ENCODE measurements around the gene P2RX7.

P2RX7 gene

GRCh38 chr12:121090586-121091514, 41.8 kb upstream of the P2RX7 start:
- no peaks in the 10 kb centered on the region for H3K36me3 ChIP-seq (ENCODE audit: control insufficient read depth in 2 of 2, insufficient read depth in 2 of 2, low read length in 2 of 2)
- peaks cover 8% of the 10 kb centered on the region in 2 donors for H3K27me3 ChIP-seq (ENCODE audit: control insufficient read depth in 1 of 2, insufficient read depth in 2 of 2, low read length in 2 of 2)
- no peak overlapping the region for H3K9ac ChIP-seq (ENCODE audit: low read length in 2 of 2)
- H3K4me3 ChIP-seq (ENCODE audit: low read length in 2 of 2) = no peak overlapping the region
- no peaks in the 10 kb centered on the region for H3K9me3 ChIP-seq (ENCODE audit: control insufficient read depth in 2 of 2, low read length in 2 of 2)
- H3K27ac ChIP-seq (ENCODE audit: low read length) = no peak overlapping the region
- H3K4me1 ChIP-seq (ENCODE audit: control insufficient read depth, insufficient read depth, low read length) = peaks cover 6% of the 10 kb centered on the region

GRCh38 chr12:121092034-121092433, 40.6 kb upstream of the P2RX7 start:
- Histone ChIP-seq H3K27ac (ENCODE audit: low read length) (no peak overlapping the region), H3K36me3 (ENCODE audit: control insufficient read depth in 2 of 2, insufficient read depth in 2 of 2, low read length in 2 of 2) (no peaks in the 10 kb centered on the region), H3K4me1 (ENCODE audit: control insufficient read depth, insufficient read depth, low read length) (peaks cover 7% of the 10 kb centered on the region), H3K9me3 (ENCODE audit: control insufficient read depth in 2 of 2, low read length in 2 of 2) (no peaks in the 10 kb centered on the region), H3K27me3 (ENCODE audit: control insufficient read depth in 1 of 2, insufficient read depth in 2 of 2, low read length in 2 of 2) (peaks cover 9 to 10% of the 10 kb centered on the region in 2 donors), H3K9ac (ENCODE audit: low read length in 2 of 2) (no peak overlapping the region), H3K4me3 (ENCODE audit: low read length in 2 of 2) (no peak overlapping the region)

- no peaks in the 10 kb centered on the region for H3K36me3 ChIP-seq (ENCODE audit: control insufficient read depth in 2 of 2, insufficient read depth in 2 of 2, low read length in 2 of 2)
- peaks cover 9 to 10% of the 10 kb centered on the region in 2 donors for H3K27me3 ChIP-seq (ENCODE audit: control insufficient read depth in 1 of 2, insufficient read depth in 2 of 2, low read length in 2 of 2)
- no peaks in the 10 kb centered on the region for H3K9me3 ChIP-seq (ENCODE audit: control insufficient read depth in 2 of 2, low read length in 2 of 2)
- H3K9ac ChIP-seq (ENCODE audit: low read length in 2 of 2) = no peak overlapping the region
- H3K4me3 ChIP-seq (ENCODE audit: low read length in 2 of 2) = no peak overlapping the region
- no peak overlapping the region for H3K27ac ChIP-seq (ENCODE audit: low read length)
- H3K4me1 ChIP-seq (ENCODE audit: control insufficient read depth, insufficient read depth, low read length) = peaks cover 7% of the 10 kb centered on the region
These were observed 39.2 kb upstream of the P2RX7 start for GRCh38 chr12:121093487-121093891.

- Histone ChIP-seq H3K27me3 (ENCODE audit: control insufficient read depth in 1 of 2, insufficient read depth in 2 of 2, low read length in 2 of 2) (peaks cover 8 to 10% of the 10 kb centered on the region in 2 donors), H3K27ac (ENCODE audit: low read length) (no peak overlapping the region), H3K9me3 (ENCODE audit: control insufficient read depth in 2 of 2, low read length in 2 of 2) (no peaks in the 10 kb centered on the region), H3K9ac (ENCODE audit: low read length in 2 of 2) (no peak overlapping the region), H3K4me1 (ENCODE audit: control insufficient read depth, insufficient read depth, low read length) (peaks cover 7% of the 10 kb centered on the region), H3K36me3 (ENCODE audit: control insufficient read depth in 2 of 2, insufficient read depth in 2 of 2, low read length in 2 of 2) (no peaks in the 10 kb centered on the region), H3K4me3 (ENCODE audit: low read length in 2 of 2) (peak overlapping the region; percentile 63 to 67)
These were observed 37.0 kb upstream of the P2RX7 start for GRCh38 chr12:121095544-121096198.

GRCh38 chr12:121096199-121096798, 36.4 kb upstream of the P2RX7 start:
- peaks cover 7% of the 10 kb centered on the region for H3K4me1 ChIP-seq (ENCODE audit: control insufficient read depth, insufficient read depth, low read length)
- peak overlapping the region in 1 of 2 donors; percentile 67 for H3K4me3 ChIP-seq (ENCODE audit: low read length in 2 of 2)
- no peak overlapping the region for H3K9ac ChIP-seq (ENCODE audit: low read length in 2 of 2)

GRCh38 chr12:121099779-121100178, 32.9 kb upstream of the P2RX7 start:
- Histone ChIP-seq H3K36me3 (ENCODE audit: control insufficient read depth in 2 of 2, insufficient read depth in 2 of 2, low read length in 2 of 2) (no peaks in the 10 kb centered on the region), H3K4me1 (ENCODE audit: control insufficient read depth, insufficient read depth, low read length) (peaks cover 7% of the 10 kb centered on the region), H3K9me3 (ENCODE audit: control insufficient read depth in 2 of 2, low read length in 2 of 2) (peaks cover 0 to under 1% of the 10 kb centered on the region in 2 donors)

More at GRCh38 chr12:121096199-121096798, 36.4 kb upstream of the P2RX7 start:
- Histone ChIP-seq H3K27ac (ENCODE audit: low read length) (no peak overlapping the region), H3K9me3 (ENCODE audit: control insufficient read depth in 2 of 2, low read length in 2 of 2) (no peaks in the 10 kb centered on the region), H3K36me3 (ENCODE audit: control insufficient read depth in 2 of 2, insufficient read depth in 2 of 2, low read length in 2 of 2) (no peaks in the 10 kb centered on the region), H3K27me3 (ENCODE audit: control insufficient read depth in 1 of 2, insufficient read depth in 2 of 2, low read length in 2 of 2) (peaks cover 6 to 10% of the 10 kb centered on the region in 2 donors)

GRCh38 chr12:121102307-121102706, 30.4 kb upstream of the P2RX7 start:
- peaks cover 0 to 4% of the 10 kb centered on the region in 2 donors for H3K9me3 ChIP-seq (ENCODE audit: control insufficient read depth in 2 of 2, low read length in 2 of 2)
- no peaks in the 10 kb centered on the region for H3K4me1 ChIP-seq (ENCODE audit: control insufficient read depth, insufficient read depth, low read length)
- no peak overlapping the region for H3K4me3 ChIP-seq (ENCODE audit: low read length in 2 of 2)
- H3K36me3 ChIP-seq (ENCODE audit: control insufficient read depth in 2 of 2, insufficient read depth in 2 of 2, low read length in 2 of 2) = no peaks in the 10 kb centered on the region
- no peak overlapping the region for H3K9ac ChIP-seq (ENCODE audit: low read length in 2 of 2)
- H3K27ac ChIP-seq (ENCODE audit: low read length) = no peak overlapping the region
- no peaks in the 10 kb centered on the region for H3K27me3 ChIP-seq (ENCODE audit: control insufficient read depth in 1 of 2, insufficient read depth in 2 of 2, low read length in 2 of 2)

More at GRCh38 chr12:121099779-121100178, 32.9 kb upstream of the P2RX7 start:
- no peak overlapping the region for H3K9ac ChIP-seq (ENCODE audit: low read length in 2 of 2)
- peaks cover 5 to 10% of the 10 kb centered on the region in 2 donors for H3K27me3 ChIP-seq (ENCODE audit: control insufficient read depth in 1 of 2, insufficient read depth in 2 of 2, low read length in 2 of 2)
- H3K27ac ChIP-seq (ENCODE audit: low read length) = no peak overlapping the region
- H3K4me3 ChIP-seq (ENCODE audit: low read length in 2 of 2) = no peak overlapping the region

GRCh38 chr12:121107681-121108080, 25.0 kb upstream of the P2RX7 start:
- Histone ChIP-seq H3K4me1 (ENCODE audit: control insufficient read depth, insufficient read depth, low read length) (no peaks in the 10 kb centered on the region), H3K9me3 (ENCODE audit: control insufficient read depth in 2 of 2, low read length in 2 of 2) (peaks cover 0 to 4% of the 10 kb centered on the region in 2 donors), H3K27ac (ENCODE audit: low read length) (no peak overlapping the region), H3K36me3 (ENCODE audit: control insufficient read depth in 2 of 2, insufficient read depth in 2 of 2, low read length in 2 of 2) (no peaks in the 10 kb centered on the region), H3K27me3 (ENCODE audit: control insufficient read depth in 1 of 2, insufficient read depth in 2 of 2, low read length in 2 of 2) (no peaks in the 10 kb centered on the region), H3K9ac (ENCODE audit: low read length in 2 of 2) (no peak overlapping the region), H3K4me3 (ENCODE audit: low read length in 2 of 2) (no peak overlapping the region)

GRCh38 chr12:121108492-121108891, 24.2 kb upstream of the P2RX7 start:
- Histone ChIP-seq H3K36me3 (ENCODE audit: control insufficient read depth in 2 of 2, insufficient read depth in 2 of 2, low read length in 2 of 2) (no peaks in the 10 kb centered on the region), H3K9ac (ENCODE audit: low read length in 2 of 2) (no peak overlapping the region), H3K4me1 (ENCODE audit: control insufficient read depth, insufficient read depth, low read length) (no peaks in the 10 kb centered on the region), H3K27ac (ENCODE audit: low read length) (no peak overlapping the region), H3K4me3 (ENCODE audit: low read length in 2 of 2) (no peak overlapping the region), H3K27me3 (ENCODE audit: control insufficient read depth in 1 of 2, insufficient read depth in 2 of 2, low read length in 2 of 2) (no peaks in the 10 kb centered on the region), H3K9me3 (ENCODE audit: control insufficient read depth in 2 of 2, low read length in 2 of 2) (peaks cover 0 to 4% of the 10 kb centered on the region in 2 donors)

GRCh38 chr12:121110211-121110940, 22.3 kb upstream of the P2RX7 start:
- Histone ChIP-seq H3K9me3 (ENCODE audit: control insufficient read depth in 2 of 2, low read length in 2 of 2) (no peaks in the 10 kb centered on the region), H3K4me3 (ENCODE audit: low read length in 2 of 2) (no peak overlapping the region), H3K4me1 (ENCODE audit: control insufficient read depth, insufficient read depth, low read length) (no peaks in the 10 kb centered on the region), H3K9ac (ENCODE audit: low read length in 2 of 2) (no peak overlapping the region), H3K27ac (ENCODE audit: low read length) (no peak overlapping the region), H3K36me3 (ENCODE audit: control insufficient read depth in 2 of 2, insufficient read depth in 2 of 2, low read length in 2 of 2) (no peaks in the 10 kb centered on the region), H3K27me3 (ENCODE audit: control insufficient read depth in 1 of 2, insufficient read depth in 2 of 2, low read length in 2 of 2) (no peaks in the 10 kb centered on the region)

Measured in stomach smooth muscle (tissue), 2 donors.